ENCODE results near the gene SATB1.
A peak's percentile ranks its signal among the peaks of the same experiment; 100 is the strongest.

The SATB1 gene

GRCh38 chr3:18440066-18440722 lies 15.1 kb upstream of the SATB1 start (continued):
- TF ChIP-seq ZNF610 (tag by site-specific recombination; IDR thresholded peaks at IDR 0.05; ENCODE audit: borderline replicate concordance), result no peak
- peak; percentile 69; the same call in 1 of the 2 replicates for TF ChIP-seq IKZF3 (tag by site-specific recombination; IDR thresholded peaks at IDR 0.05)
- TF ChIP-seq ZNF16 (tag by site-specific recombination; IDR thresholded peaks at IDR 0.05; ENCODE audit: low read depth), result no peak
- no peak for TF ChIP-seq HOXA7 (CRISPR knock-in tag; IDR thresholded peaks at IDR 0.05; ENCODE audit: borderline replicate concordance)
- TF ChIP-seq, protein P1, sequence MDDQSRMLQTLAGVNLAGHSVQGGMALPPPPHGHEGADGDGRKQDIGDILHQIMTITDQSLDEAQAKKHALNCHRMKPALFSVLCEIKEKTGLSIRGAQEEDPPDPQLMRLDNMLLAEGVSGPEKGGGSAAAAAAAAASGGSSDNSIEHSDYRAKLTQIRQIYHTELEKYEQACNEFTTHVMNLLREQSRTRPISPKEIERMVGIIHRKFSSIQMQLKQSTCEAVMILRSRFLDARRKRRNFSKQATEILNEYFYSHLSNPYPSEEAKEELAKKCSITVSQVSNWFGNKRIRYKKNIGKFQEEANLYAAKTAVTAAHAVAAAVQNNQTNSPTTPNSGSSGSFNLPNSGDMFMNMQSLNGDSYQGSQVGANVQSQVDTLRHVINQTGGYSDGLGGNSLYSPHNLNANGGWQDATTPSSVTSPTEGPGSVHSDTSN (CRISPR knock-in tag; IDR thresholded peaks at IDR 0.05), result no peak
- no peak for TF ChIP-seq ZIC2 (tag by site-specific recombination; IDR thresholded peaks at IDR 0.05)
- TF ChIP-seq ZNF561 (tag by site-specific recombination; IDR thresholded peaks at IDR 0.05; ENCODE audit: borderline replicate concordance), result no peak
- no peak for TF ChIP-seq ZNF112 (tag by site-specific recombination; IDR thresholded peaks at IDR 0.05)
- no peak for TF ChIP-seq ZNF133 (tag by site-specific recombination; IDR thresholded peaks at IDR 0.05)
- peak; percentile 24; the same call in 1 of the 2 replicates for TF ChIP-seq ZSCAN30 (tag by site-specific recombination; IDR thresholded peaks at IDR 0.05)
- no peak for TF ChIP-seq REST (tag by site-specific recombination; IDR thresholded peaks at IDR 0.05)
- no peak for TF ChIP-seq ZNF704 (tag by site-specific recombination; IDR thresholded peaks at IDR 0.05)
- no peak for TF ChIP-seq ZNF302 (tag by site-specific recombination; IDR thresholded peaks at IDR 0.05; ENCODE audit: low read depth)
- no peak for TF ChIP-seq AEBP2 (tag by site-specific recombination; IDR thresholded peaks at IDR 0.05; ENCODE audit: borderline replicate concordance)
- TF ChIP-seq ZNF791 (tag by site-specific recombination; IDR thresholded peaks at IDR 0.05), result no peak
- TF ChIP-seq, protein P2, sequence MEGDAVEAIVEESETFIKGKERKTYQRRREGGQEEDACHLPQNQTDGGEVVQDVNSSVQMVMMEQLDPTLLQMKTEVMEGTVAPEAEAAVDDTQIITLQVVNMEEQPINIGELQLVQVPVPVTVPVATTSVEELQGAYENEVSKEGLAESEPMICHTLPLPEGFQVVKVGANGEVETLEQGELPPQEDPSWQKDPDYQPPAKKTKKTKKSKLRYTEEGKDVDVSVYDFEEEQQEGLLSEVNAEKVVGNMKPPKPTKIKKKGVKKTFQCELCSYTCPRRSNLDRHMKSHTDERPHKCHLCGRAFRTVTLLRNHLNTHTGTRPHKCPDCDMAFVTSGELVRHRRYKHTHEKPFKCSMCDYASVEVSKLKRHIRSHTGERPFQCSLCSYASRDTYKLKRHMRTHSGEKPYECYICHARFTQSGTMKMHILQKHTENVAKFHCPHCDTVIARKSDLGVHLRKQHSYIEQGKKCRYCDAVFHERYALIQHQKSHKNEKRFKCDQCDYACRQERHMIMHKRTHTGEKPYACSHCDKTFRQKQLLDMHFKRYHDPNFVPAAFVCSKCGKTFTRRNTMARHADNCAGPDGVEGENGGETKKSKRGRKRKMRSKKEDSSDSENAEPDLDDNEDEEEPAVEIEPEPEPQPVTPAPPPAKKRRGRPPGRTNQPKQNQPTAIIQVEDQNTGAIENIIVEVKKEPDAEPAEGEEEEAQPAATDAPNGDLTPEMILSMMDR (tag by site-specific recombination; IDR thresholded peaks at IDR 0.05), result no peak
- TF ChIP-seq, protein P3, sequence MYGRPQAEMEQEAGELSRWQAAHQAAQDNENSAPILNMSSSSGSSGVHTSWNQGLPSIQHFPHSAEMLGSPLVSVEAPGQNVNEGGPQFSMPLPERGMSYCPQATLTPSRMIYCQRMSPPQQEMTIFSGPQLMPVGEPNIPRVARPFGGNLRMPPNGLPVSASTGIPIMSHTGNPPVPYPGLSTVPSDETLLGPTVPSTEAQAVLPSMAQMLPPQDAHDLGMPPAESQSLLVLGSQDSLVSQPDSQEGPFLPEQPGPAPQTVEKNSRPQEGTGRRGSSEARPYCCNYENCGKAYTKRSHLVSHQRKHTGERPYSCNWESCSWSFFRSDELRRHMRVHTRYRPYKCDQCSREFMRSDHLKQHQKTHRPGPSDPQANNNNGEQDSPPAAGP (tag by site-specific recombination; IDR thresholded peaks at IDR 0.05), result no peak
- no peak for TF ChIP-seq ZNF223 (tag by site-specific recombination; IDR thresholded peaks at IDR 0.05)
- TF ChIP-seq GLIS1 (tag by site-specific recombination; IDR thresholded peaks at IDR 0.05), result no peak
- TF ChIP-seq ZEB2 (tag by site-specific recombination; IDR thresholded peaks at IDR 0.05), result no peak
- TF ChIP-seq, protein P4, sequence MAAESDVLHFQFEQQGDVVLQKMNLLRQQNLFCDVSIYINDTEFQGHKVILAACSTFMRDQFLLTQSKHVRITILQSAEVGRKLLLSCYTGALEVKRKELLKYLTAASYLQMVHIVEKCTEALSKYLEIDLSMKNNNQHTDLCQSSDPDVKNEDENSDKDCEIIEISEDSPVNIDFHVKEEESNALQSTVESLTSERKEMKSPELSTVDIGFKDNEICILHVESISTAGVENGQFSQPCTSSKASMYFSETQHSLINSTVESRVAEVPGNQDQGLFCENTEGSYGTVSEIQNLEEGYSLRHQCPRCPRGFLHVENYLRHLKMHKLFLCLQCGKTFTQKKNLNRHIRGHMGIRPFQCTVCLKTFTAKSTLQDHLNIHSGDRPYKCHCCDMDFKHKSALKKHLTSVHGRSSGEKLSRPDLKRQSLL (tag by site-specific recombination; IDR thresholded peaks at IDR 0.05), result no peak
- no peak for TF ChIP-seq ZNF366 (tag by site-specific recombination; conservative IDR thresholded peaks at IDR 0.05)
- no peak for TF ChIP-seq GLIS2 (tag by site-specific recombination; IDR thresholded peaks at IDR 0.05)
- no peak for TF ChIP-seq ZNF292 (tag by site-specific recombination; IDR thresholded peaks at IDR 0.05; ENCODE audit: borderline replicate concordance, low read depth)
- TF ChIP-seq, protein P5, sequence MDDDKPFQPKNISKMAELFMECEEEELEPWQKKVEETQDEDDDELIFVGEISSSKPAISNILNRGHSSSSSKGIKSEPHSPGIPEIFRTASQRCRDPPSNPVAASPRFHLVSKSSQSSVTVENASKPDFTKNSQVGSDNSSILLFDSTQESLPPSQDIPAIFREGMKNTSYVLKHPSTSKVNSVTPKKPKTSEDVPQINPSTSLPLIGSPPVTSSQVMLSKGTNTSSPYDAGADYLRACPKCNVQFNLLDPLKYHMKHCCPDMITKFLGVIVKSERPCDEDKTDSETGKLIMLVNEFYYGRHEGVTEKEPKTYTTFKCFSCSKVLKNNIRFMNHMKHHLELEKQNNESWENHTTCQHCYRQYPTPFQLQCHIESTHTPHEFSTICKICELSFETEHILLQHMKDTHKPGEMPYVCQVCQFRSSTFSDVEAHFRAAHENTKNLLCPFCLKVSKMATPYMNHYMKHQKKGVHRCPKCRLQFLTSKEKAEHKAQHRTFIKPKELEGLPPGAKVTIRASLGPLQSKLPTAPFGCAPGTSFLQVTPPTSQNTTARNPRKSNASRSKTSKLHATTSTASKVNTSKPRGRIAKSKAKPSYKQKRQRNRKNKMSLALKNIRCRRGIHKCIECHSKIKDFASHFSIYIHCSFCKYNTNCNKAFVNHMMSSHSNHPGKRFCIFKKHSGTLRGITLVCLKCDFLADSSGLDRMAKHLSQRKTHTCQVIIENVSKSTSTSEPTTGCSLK (tag by site-specific recombination; IDR thresholded peaks at IDR 0.05), result no peak
- no peak for TF ChIP-seq ZSCAN16 (tag by site-specific recombination; IDR thresholded peaks at IDR 0.05)
